Astrocyte of the hippocampus (primary cell): ENCODE measurements around the gene MAPK8IP2.
"Not testable (repeated sequence)": the region's sequence is repeated elsewhere in the genome, so short reads cannot be mapped to it uniquely, and the experiment has no call there.

Experiments used
- DNase-seq: peaks from one replicate; pipeline ENCODE4 v3.0.0; 2011; ENCODE audit warnings: low read depth, low spot score

Gene MAPK8IP2

GRCh38 chr22:50599816-50600455 lies 657 bp upstream of the MAPK8IP2 start:
- peak; percentile 78 for DNase-seq

GRCh38 chr22:50600967-50601668 lies 525 bp downstream of the MAPK8IP2 start:
- no peak for DNase-seq

- no peak for DNase-seq
Observed at GRCh38 chr22:50601669-50602337, 1.2 kb downstream of the MAPK8IP2 start.

- no peak for DNase-seq
Observed at GRCh38 chr22:50602338-50602700, 1.7 kb downstream of the MAPK8IP2 start.

- no peak for DNase-seq
Observed at GRCh38 chr22:50603511-50604255, 3.1 kb downstream of the MAPK8IP2 start.

- no peak for DNase-seq
Observed at GRCh38 chr22:50604256-50605001, 3.8 kb downstream of the MAPK8IP2 start.

- DNase-seq: no peak
Observed at GRCh38 chr22:50605002-50605612, 4.5 kb downstream of the MAPK8IP2 start.

- DNase-seq: no peak
Observed at GRCh38 chr22:50605613-50606074, 5.1 kb downstream of the MAPK8IP2 start.

- DNase-seq: no peak
Observed at GRCh38 chr22:50606165-50606945, 5.8 kb downstream of the MAPK8IP2 start.

GRCh38 chr22:50606946-50607658 lies 6.5 kb downstream of the MAPK8IP2 start:
- no peak for DNase-seq

- DNase-seq: no peak
Observed at GRCh38 chr22:50607659-50608020, 7.0 kb downstream of the MAPK8IP2 start.

- not testable (repeated sequence) for DNase-seq
Observed at GRCh38 chr22:50608058-50608840, 7.7 kb downstream of the MAPK8IP2 start.

GRCh38 chr22:50608996-50609395 lies 8.4 kb downstream of the MAPK8IP2 start:
- DNase-seq: no peak

GRCh38 chr22:50609599-50609998 lies 9.0 kb downstream of the MAPK8IP2 start:
- no peak for DNase-seq

- DNase-seq: no peak
Observed at GRCh38 chr22:50610041-50610451, 9.5 kb downstream of the MAPK8IP2 start.

GRCh38 chr22:50610581-50610980 lies 10.0 kb downstream of the MAPK8IP2 start:
- no peak for DNase-seq

GRCh38 chr22:50611341-50612060 lies 10.9 kb downstream of the MAPK8IP2 start:
- no peak for DNase-seq

GRCh38 chr22:50612168-50612527 lies 11.6 kb downstream of the MAPK8IP2 start:
- DNase-seq: no peak
